Measurements from ENCODE around the gene MBD4.

- TF ChIP-seq CTCF (IDR thresholded peaks at IDR 0.05) = no peak
- no peak for TF ChIP-seq POLR2A (IDR thresholded peaks at IDR 0.05)
Observed at GRCh38 chr3:129416415-129416814, 23.3 kb downstream of the MBD4 start.

Measured in testis (tissue), 2 donors.